DOHH2 (cell line): ENCODE data around the gene SYT1.

ENCODE experiments used
- EZH2phosphoT487 ChIP-seq: fragments of 200-600 bp; sonication (generic); IDR thresholded peaks from 2 replicates; pipeline ENCODE4 v1.6.1; 2017; ENCODE audit warnings: borderline replicate concordance, mild to moderate bottlenecking, antibody characterized with exemption, low read length, moderate library complexity, mixed read lengths
- TF ChIP-seq, protein P1 (sequence below): fragments of 200-600 bp; sonication (generic); IDR thresholded peaks from one replicate; pipeline ENCODE4 v1.5.1; 2014; ENCODE audit warnings: antibody characterized with exemption, mild to moderate bottlenecking, low read depth, low read length; ENCODE audit not compliant: poor library complexity, severe bottlenecking

DNA sequence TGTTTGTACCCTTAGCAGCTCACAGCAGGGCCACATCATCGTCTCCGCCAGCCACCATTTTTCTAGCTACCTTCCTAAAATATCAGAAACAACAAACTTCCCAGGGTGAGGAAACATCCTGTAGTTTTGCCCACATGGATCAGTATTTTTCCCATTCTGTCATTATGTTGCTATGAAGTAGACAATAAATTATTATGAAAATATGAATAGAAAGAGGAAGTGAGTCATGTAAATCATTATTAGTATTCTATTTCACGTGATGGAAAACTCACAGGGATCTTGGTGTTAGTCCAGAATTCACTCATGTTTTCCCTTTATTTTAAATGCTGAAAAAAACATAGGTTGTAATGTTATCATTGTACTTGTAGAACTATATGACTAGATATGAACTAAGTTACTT lies 319.4 kb downstream of the SYT1 start:
- TF ChIP-seq, protein P1, sequence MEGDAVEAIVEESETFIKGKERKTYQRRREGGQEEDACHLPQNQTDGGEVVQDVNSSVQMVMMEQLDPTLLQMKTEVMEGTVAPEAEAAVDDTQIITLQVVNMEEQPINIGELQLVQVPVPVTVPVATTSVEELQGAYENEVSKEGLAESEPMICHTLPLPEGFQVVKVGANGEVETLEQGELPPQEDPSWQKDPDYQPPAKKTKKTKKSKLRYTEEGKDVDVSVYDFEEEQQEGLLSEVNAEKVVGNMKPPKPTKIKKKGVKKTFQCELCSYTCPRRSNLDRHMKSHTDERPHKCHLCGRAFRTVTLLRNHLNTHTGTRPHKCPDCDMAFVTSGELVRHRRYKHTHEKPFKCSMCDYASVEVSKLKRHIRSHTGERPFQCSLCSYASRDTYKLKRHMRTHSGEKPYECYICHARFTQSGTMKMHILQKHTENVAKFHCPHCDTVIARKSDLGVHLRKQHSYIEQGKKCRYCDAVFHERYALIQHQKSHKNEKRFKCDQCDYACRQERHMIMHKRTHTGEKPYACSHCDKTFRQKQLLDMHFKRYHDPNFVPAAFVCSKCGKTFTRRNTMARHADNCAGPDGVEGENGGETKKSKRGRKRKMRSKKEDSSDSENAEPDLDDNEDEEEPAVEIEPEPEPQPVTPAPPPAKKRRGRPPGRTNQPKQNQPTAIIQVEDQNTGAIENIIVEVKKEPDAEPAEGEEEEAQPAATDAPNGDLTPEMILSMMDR: no peak
- TF ChIP-seq EZH2phosphoT487: no peak
